Stimulated activated CD4-positive, alpha-beta T cell treated with anti-CD3 and anti-CD28 coated beads, Interleukin-2, amount 100 ng/mL, for 48 hours (primary cell): ENCODE data around the gene BAHD1.
A peak's percentile ranks its signal among the peaks of the same experiment; 100 is the strongest.

Source experiments
- DNase-seq, 2 donors: peaks; one replicate each; pipeline ENCODE4 v3.0.0-alpha.2; 2020

Gene BAHD1

GRCh38 chr15:40469776-40470390 is 29.1 kb downstream of the BAHD1 start:
- DNase-seq = no peak

- peak; percentile 27 to 47 for DNase-seq
Measured at GRCh38 chr15:40470423-40471104, 29.8 kb downstream of the BAHD1 start, which contains the start of gene CHST14. TSS of gene CHST14 (plus strand) at chr15:40470984. CDS start at chr15:40471214, 230 bp downstream.

- DNase-seq = no peak
Measured at GRCh38 chr15:40471105-40471807, 30.5 kb downstream of the BAHD1 start.

GRCh38 chr15:40471808-40472150 is 31.0 kb downstream of the BAHD1 start:
- no peak for DNase-seq

- DNase-seq = no peak
Measured at GRCh38 chr15:40472171-40472727, 31.5 kb downstream of the BAHD1 start.

GRCh38 chr15:40474581-40474980 is 33.8 kb downstream of the BAHD1 start:
- DNase-seq = no peak

GRCh38 chr15:40477642-40478327 is 37.0 kb downstream of the BAHD1 start:
- no peak for DNase-seq

- DNase-seq = no peak
Measured at GRCh38 chr15:40479024-40479423, 38.3 kb downstream of the BAHD1 start.

GRCh38 chr15:40481341-40482074 is 40.8 kb downstream of the BAHD1 start:
- DNase-seq = no peak

- DNase-seq = no peak
Measured at GRCh38 chr15:40483919-40484318, 43.2 kb downstream of the BAHD1 start.

- DNase-seq = no peak
Measured at GRCh38 chr15:40486066-40486770, 45.5 kb downstream of the BAHD1 start.

GRCh38 chr15:40487816-40488682 is 47.3 kb downstream of the BAHD1 start:
- DNase-seq = no peak

GRCh38 chr15:40489274-40490175 is 48.8 kb downstream of the BAHD1 start:
- no peak for DNase-seq

- peak; percentile 46 to 47 for DNase-seq
Measured at GRCh38 chr15:40493089-40493840, 52.5 kb downstream of the BAHD1 start.

- DNase-seq = no peak
Measured at GRCh38 chr15:40495516-40495915, 54.8 kb downstream of the BAHD1 start.

- DNase-seq = no peak
Measured at GRCh38 chr15:40498418-40498817, 57.7 kb downstream of the BAHD1 start.

- DNase-seq = no peak
Measured at GRCh38 chr15:40498891-40499290, 58.1 kb downstream of the BAHD1 start.

- DNase-seq = no peak
Measured at GRCh38 chr15:40499931-40500330, 59.2 kb downstream of the BAHD1 start.
